H1 (cell line): Measurements from ENCODE around the gene CRELD1. TPM values are rescaled to one million over a fixed set of nuclear protein-coding genes. Genes with fewer than 3 reads are reported as not detected.

Experiments used
- ATF3 ChIP-seq: IDR thresholded peaks from 2 replicates; pipeline ENCODE4 v1.6.1; 2011; ENCODE audit warnings: low read depth, mild to moderate bottlenecking, low read length; ENCODE audit not compliant: insufficient read depth
- CHD2 ChIP-seq: IDR thresholded peaks from 2 replicates; pipeline ENCODE4 v1.6.1; 2012; ENCODE audit warnings: low read length, improper control_type of control experiment
- KDM4A ChIP-seq: IDR thresholded peaks from one replicate; pipeline ENCODE4 v1.7.1; 2012; ENCODE audit warnings: low read depth, mild to moderate bottlenecking, moderate library complexity, low read length, inconsistent platforms; ENCODE audit not compliant: severe bottlenecking
- KDM5A ChIP-seq: fragments of 200-600 bp; IDR thresholded peaks from 2 replicates; pipeline ENCODE4 v1.7.1; 2012; ENCODE audit warnings: mild to moderate bottlenecking, low read length, inconsistent platforms, mixed read lengths
- SAP30 ChIP-seq: fragments of 300-600 bp; sonication (generic); IDR thresholded peaks from 2 replicates; pipeline ENCODE4 v1.7.1; 2012; ENCODE audit warnings: low read length, moderate library complexity, mild to moderate bottlenecking, inconsistent platforms; ENCODE audit not compliant: insufficient read depth, insufficient replicate concordance
- SIN3A ChIP-seq, 2 experiments: IDR thresholded peaks in 1 of 2; conservative IDR thresholded peaks in 1 of 2; 2 replicates each; pipeline ENCODE4 v1.6.1; 2011 to 2012; ENCODE audit warnings: low read length in 2 of 2, improper control_type of control experiment in 1 of 2, low read depth in 1 of 2, mild to moderate bottlenecking in 1 of 2
- SP4 ChIP-seq: IDR thresholded peaks from 2 replicates; pipeline ENCODE4 v1.6.1; 2012; ENCODE audit warnings: low read length, inconsistent platforms
- TAF1 ChIP-seq: IDR thresholded peaks from 2 replicates; pipeline ENCODE4 v1.6.1; 2011; ENCODE audit warnings: mild to moderate bottlenecking, low read depth, low read length
- TAF7 ChIP-seq: optimal IDR thresholded peaks from 2 replicates; pipeline ENCODE3; 2011; ENCODE audit warnings: low read depth, mild to moderate bottlenecking, inconsistent platforms, low read length, moderate library complexity, borderline replicate concordance
- polyA plus RNA-seq, 7 experiments: library from polyadenylated mRNA; depleted of rRNA in 3 of 7; stranded (reverse) in 5 of 7; unstranded in 2 of 7; fragments of >200 nt in 5 of 7; fragments of 200-250 nt in 2 of 7; gene quantifications; 1 replicate in 5 of 7; 2 replicates in 1 of 7; 4 replicates in 1 of 7; pipeline versions ENCODE4 v1.2.1 to v1.2.3, GENCODE V29; 2011 to 2013; ENCODE audit warnings: missing spikeins in 2 of 7, mixed read lengths in 2 of 7
- total RNA-seq: library from RNA; stranded (reverse); fragmentation: NEBNext Ultra II Directional; extraction: Animal tissue kit (Norgen Biotek cat#: 25700); gene quantifications from 2 replicates; pipeline ENCODE4 v1.2.1, GENCODE V29; 2021

Gene CRELD1
- total and polyA plus RNA-seq, 2 of the 8 experiments (the other 6 are each of a cell fraction or from before 2014, with no cell fraction given), result 12.9 to 15.1 TPM

GRCh38 chr3:9951962-9952805 is 18.6 kb downstream of the CRELD1 start, which contains the start of gene PRRT3 (continued):
- 0 out of 2 replicates have a peak, but pooled peaks have one; percentile 20 for TF ChIP-seq TAF1
- TF ChIP-seq CHD2, result no peak
- peak; percentile 98 for TF ChIP-seq KDM4A
- TF ChIP-seq KDM5A, result no peak
- TF ChIP-seq ATF3, result no peak
- no peak for TF ChIP-seq SAP30
- TF ChIP-seq SIN3A (conservative IDR thresholded peaks at IDR 0.05 in 1 of 2, IDR thresholded peaks at IDR 0.05 in 1 of 2; ENCODE audit: low read depth in 1 of 2, low read length in 2 of 2), result no peak; a peak in 1 of 4 replicates
- no peak for TF ChIP-seq TAF7
- no peak for TF ChIP-seq SP4
